Liver (tissue), 9 donors: ENCODE data around the gene PLSCR3. TPM values are rescaled to one million over a fixed set of nuclear protein-coding genes. Genes with fewer than 3 reads are reported as not detected.

Experiments used
- DNase-seq: peaks from one replicate; pipeline ENCODE4 v3.0.0-alpha.2; 2017; ENCODE audit warnings: low spot score
- H3K27ac ChIP-seq, 2 donors: one replicate each; pipeline ENCODE4 v1.7.0; 2013; ENCODE audit warnings: inconsistent platforms in 2 of 2, low read length in 2 of 2, control low read depth in 1 of 2, low read depth in 1 of 2, mild to moderate bottlenecking in 1 of 2
- H3K27me3 ChIP-seq, 4 donors: one replicate each; pipeline versions ENCODE4 v1.6.1 to v1.7.0; 2013; ENCODE audit warnings: low read length in 3 of 4, inconsistent platforms in 1 of 4, mild to moderate bottlenecking in 1 of 4, moderate library complexity in 1 of 4; ENCODE audit not compliant: control insufficient read depth in 4 of 4, insufficient read depth in 4 of 4
- H3K36me3 ChIP-seq, 4 donors: one replicate each; pipeline versions ENCODE4 v1.6.1 to v1.7.0; 2013; ENCODE audit warnings: low read length in 3 of 4, mild to moderate bottlenecking in 3 of 4, low read depth in 1 of 4, moderate library complexity in 1 of 4; ENCODE audit not compliant: control insufficient read depth in 4 of 4, insufficient read depth in 3 of 4
- H3K4me1 ChIP-seq, 4 donors: one replicate each; pipeline versions ENCODE4 v1.6.1 to v1.7.0; 2013; ENCODE audit warnings: low read length in 3 of 4, mild to moderate bottlenecking in 3 of 4, moderate library complexity in 1 of 4; ENCODE audit not compliant: control insufficient read depth in 4 of 4, insufficient read depth in 4 of 4
- H3K4me3 ChIP-seq, 3 donors: one replicate each; pipeline versions ENCODE4 v1.6.1 to v1.7.0; 2013; ENCODE audit warnings: low read length in 3 of 3, control low read depth in 1 of 3, low read depth in 1 of 3, mild to moderate bottlenecking in 1 of 3
- H3K9ac ChIP-seq, 2 donors: one replicate each; pipeline ENCODE4 v1.7.0; 2013; ENCODE audit warnings: low read length in 2 of 2, mild to moderate bottlenecking in 2 of 2, moderate library complexity in 2 of 2, control low read depth in 1 of 2, low read depth in 1 of 2
- H3K9me3 ChIP-seq, 4 donors: one replicate each; pipeline versions ENCODE4 v1.6.1 to v1.7.0; 2013; ENCODE audit warnings: low read length in 3 of 4; ENCODE audit not compliant: control insufficient read depth in 4 of 4
- ATF3 ChIP-seq: IDR thresholded peaks from 2 replicates; pipeline ENCODE4 v1.6.1; 2016; ENCODE audit warnings: antibody characterized with exemption
- CTCF ChIP-seq: fragments of 150-350 bp; IDR thresholded peaks from 2 replicates; pipeline ENCODE4 v1.5.1; 2017; ENCODE audit warnings: improper control_type of control experiment, low read depth, low read length; ENCODE audit not compliant: missing input control
- EGR1 ChIP-seq, 2 donors: IDR thresholded peaks; 2 replicates each; pipeline ENCODE4 v1.6.1; 2016 to 2018; ENCODE audit warnings: antibody characterized with exemption in 2 of 2, low read depth in 2 of 2
- FOXA2 ChIP-seq: IDR thresholded peaks from 2 replicates; pipeline ENCODE4 v1.6.1; 2016; ENCODE audit warnings: antibody characterized with exemption
- GABPA ChIP-seq, 2 donors: IDR thresholded peaks in 1 of 2; conservative IDR thresholded peaks in 1 of 2; 2 replicates each; pipeline ENCODE4 v1.6.1; 2016; ENCODE audit warnings: antibody characterized with exemption in 2 of 2, mild to moderate bottlenecking in 1 of 2, moderate library complexity in 1 of 2
- HNF4A ChIP-seq, 2 donors: conservative IDR thresholded peaks; 2 replicates each; pipeline ENCODE4 v1.6.1; 2016; ENCODE audit warnings: antibody characterized with exemption in 2 of 2, mild to moderate bottlenecking in 2 of 2
- HNF4G ChIP-seq: IDR thresholded peaks from 2 replicates; pipeline ENCODE4 v1.6.1; 2016; ENCODE audit warnings: antibody characterized with exemption
- JUND ChIP-seq, 2 donors: IDR thresholded peaks; 2 replicates each; pipeline ENCODE4 v1.6.1; 2016; ENCODE audit warnings: antibody characterized with exemption in 2 of 2
- MAX ChIP-seq: IDR thresholded peaks from 2 replicates; pipeline ENCODE4 v1.6.1; 2016; ENCODE audit warnings: antibody characterized with exemption
- RAD21 ChIP-seq, 2 donors: IDR thresholded peaks; 2 replicates each; pipeline ENCODE4 v1.6.1; 2016; ENCODE audit warnings: antibody characterized with exemption in 2 of 2, mild to moderate bottlenecking in 2 of 2
- REST ChIP-seq: IDR thresholded peaks from 2 replicates; pipeline ENCODE4 v1.6.1; 2016; ENCODE audit warnings: antibody characterized with exemption, mild to moderate bottlenecking
- RXRA ChIP-seq, 2 donors: IDR thresholded peaks; 2 replicates each; pipeline ENCODE4 v1.6.1; 2017 to 2018; ENCODE audit warnings: antibody characterized with exemption in 2 of 2, mild to moderate bottlenecking in 1 of 2
- SP1 ChIP-seq: IDR thresholded peaks from 2 replicates; pipeline ENCODE4 v1.6.1; 2018; ENCODE audit warnings: antibody characterized with exemption, mild to moderate bottlenecking
- TAF1 ChIP-seq: conservative IDR thresholded peaks from 2 replicates; pipeline ENCODE4 v1.6.1; 2016; ENCODE audit warnings: antibody characterized with exemption, mild to moderate bottlenecking
- YY1 ChIP-seq: IDR thresholded peaks from 2 replicates; pipeline ENCODE4 v1.6.1; 2016; ENCODE audit warnings: antibody characterized with exemption, mild to moderate bottlenecking
- WGBS: extraction: QIAGEN DNeasy Blood & Tissue Kit; methylation state at CpG from one replicate; pipeline ENCODE4 v1.1.7; 2013; 5-methylcytosine and 5-hydroxymethylcytosine counted together
- polyA plus RNA-seq, 2 donors: library from polyadenylated mRNA; stranded (reverse) in 1 of 2; unstranded in 1 of 2; fragments of 200-250 nt in 1 of 2; fragments of >200 nt in 1 of 2; fragmentation: Nextera tagmentation in 1 of 2; extraction: Ambion mirVana in 1 of 2; gene quantifications; one replicate each; pipeline versions ENCODE4 v1.2.1 to v1.2.3, GENCODE V29; 2013 to 2015
- total RNA-seq, 2 donors: library from RNA; depleted of rRNA; stranded (reverse); fragments of >200 nt; gene quantifications; one replicate each; pipeline ENCODE4 v1.2.3, GENCODE V29; 2014
- donor health status: healthy.
- donor health status: healthy.
- donor health status: healthy.
- donor health status: healthy.
- donor health status: healthy.

The PLSCR3 gene
- total and polyA plus RNA-seq, 4 donors, result 2.8 to 10.9 (median 4.1) TPM

GRCh38 chr17:7403977-7404736, 9.8 kb upstream of the PLSCR3 start, which contains the start of gene TMEM256:
TMEM256 (minus strand) TSS chr17:7404097; CDS start chr17:7404084, 13 bp downstream.
- Histone ChIP-seq H3K9me3 (no peaks in the 10 kb centered on the region), H3K27me3 (no peaks in the 10 kb centered on the region)
- WGBS, result under 1% methylated on average over 49 of the region's 49 CpGs

More at GRCh38 chr17:7403977-7404736, 9.8 kb upstream of the PLSCR3 start, which contains the start of gene TMEM256:
- H3K9ac ChIP-seq, result peak within 1 kb of the TSS; percentile 82 to 94
- H3K4me1 ChIP-seq, result peaks cover 4 to 8% (median 7%) of the 10 kb centered on the region in 4 donors
- no peaks in the 10 kb centered on the region for H3K36me3 ChIP-seq
- H3K27ac ChIP-seq, result peak within 1 kb of the TSS; percentile 88 to 93
- peak within 1 kb of the TSS; percentile 50 to 91 (median 67) for H3K4me3 ChIP-seq
- peak; percentile 97 for DNase-seq
- TF ChIP-seq CTCF (no peak), YY1 (peak; percentile 97), EGR1 (IDR thresholded peaks at IDR 0.05; ENCODE audit: low read depth in 2 of 2) (peak in 1 of 2 donors; percentile 34), HNF4G (no peak), FOXA2 (no peak), ATF3 (no peak), TAF1 (peak; percentile 80), REST (peak; percentile 70), RAD21 (IDR thresholded peaks at IDR 0.05) (no peak), RXRA (IDR thresholded peaks at IDR 0.05) (peak in 1 of 2 donors; percentile 42), JUND (IDR thresholded peaks at IDR 0.05) (peak; percentile 36 to 42), SP1 (peak; percentile 98), HNF4A (conservative IDR thresholded peaks at IDR 0.05) (peak; percentile 40 to 50), GABPA (IDR thresholded peaks at IDR 0.05 in 1 of 2, conservative IDR thresholded peaks at IDR 0.05 in 1 of 2) (peak in 1 of 2 donors; percentile 55), MAX (no peak)
